OCI-LY1 (cell line): ENCODE data around the gene ACSM3.

Experiments
- H2AFZ ChIP-seq: fragments of 200-600 bp; sonication (generic), shearing (Covaris generic); 2 replicates; pipeline ENCODE4 v1.6.0; 2014; ENCODE audit warnings: antibody characterized with exemption, mild to moderate bottlenecking, low read length
- H3F3A ChIP-seq: fragments of 200-600 bp; sonication (generic), shearing (Covaris generic); 2 replicates; pipeline ENCODE4 v1.6.0; 2014; ENCODE audit warnings: mild to moderate bottlenecking, antibody characterized with exemption, low read length, moderate library complexity; ENCODE audit not compliant: insufficient read depth
- H3K27ac ChIP-seq: fragments of 200-600 bp; sonication (generic); 2 replicates; pipeline ENCODE4 v1.5.1; 2014; ENCODE audit warnings: low read length, mixed run types, mild to moderate bottlenecking, low read depth; ENCODE audit not compliant: poor library complexity, severe bottlenecking
- H3K27me3 ChIP-seq: fragments of 200-600 bp; sonication (generic); 2 replicates; pipeline ENCODE4 v1.6.0; 2014; ENCODE audit warnings: antibody characterized with exemption, mild to moderate bottlenecking, low read length, moderate library complexity; ENCODE audit not compliant: insufficient read depth
- H3K36me3 ChIP-seq: fragments of 200-600 bp; sonication (generic); 2 replicates; pipeline ENCODE4 v1.6.1; 2014; ENCODE audit warnings: mild to moderate bottlenecking, antibody characterized with exemption, low read length, moderate library complexity, mixed read lengths; ENCODE audit not compliant: insufficient read depth
- H3K4me1 ChIP-seq: fragments of 200-600 bp; sonication (generic); 2 replicates; pipeline ENCODE4 v1.5.1; 2014; ENCODE audit warnings: mild to moderate bottlenecking, low read length, moderate library complexity; ENCODE audit not compliant: insufficient read depth, severe bottlenecking
- H3K4me2 ChIP-seq: fragments of 200-600 bp; sonication (generic), shearing (Covaris generic); 2 replicates; pipeline ENCODE4 v1.6.1; 2014; ENCODE audit warnings: low read length
- H3K4me3 ChIP-seq: fragments of 200-600 bp; sonication (generic); 2 replicates; pipeline ENCODE4 v1.5.1; 2014; ENCODE audit warnings: low read length, low read depth, mild to moderate bottlenecking, mixed read lengths; ENCODE audit not compliant: poor library complexity, severe bottlenecking
- H3K79me2 ChIP-seq: fragments of 200-600 bp; shearing (Covaris generic); 2 replicates; pipeline ENCODE4 v1.6.1; 2016; ENCODE audit warnings: mixed run types, low read length, mixed read lengths; ENCODE audit not compliant: insufficient read depth
- H3K9ac ChIP-seq: fragments of 200-600 bp; sonication (generic), shearing (Covaris generic); 2 replicates; pipeline ENCODE4 v1.6.1; 2014; ENCODE audit warnings: mild to moderate bottlenecking, low read length, mixed read lengths
- H3K9me2 ChIP-seq: fragments of 200-600 bp; sonication (generic), shearing (Covaris generic); 2 replicates; pipeline ENCODE4 v1.6.1; 2014; ENCODE audit warnings: low read depth, mild to moderate bottlenecking, low read length, mixed read lengths
- H3K9me3 ChIP-seq: fragments of 200-600 bp; shearing (Covaris generic); 2 replicates; pipeline ENCODE4 v1.6.1; 2014; ENCODE audit warnings: low read length, mixed read lengths
- H4K20me1 ChIP-seq: fragments of 200-600 bp; sonication (generic), shearing (Covaris generic); 2 replicates; pipeline ENCODE4 v1.6.0; 2016; ENCODE audit warnings: mild to moderate bottlenecking, low read length; ENCODE audit not compliant: insufficient read depth
- CTCF ChIP-seq: fragments of 200-600 bp; sonication (generic), shearing (Covaris generic); IDR thresholded peaks from 2 replicates; pipeline ENCODE4 v1.5.1; 2017; ENCODE audit warnings: mild to moderate bottlenecking, antibody characterized with exemption, low read length, moderate library complexity, mixed read lengths
- EZH2 ChIP-seq: fragments of 200-600 bp; sonication (generic), shearing (Covaris generic); IDR thresholded peaks from 2 replicates; pipeline ENCODE4 v1.8.0; 2017; ENCODE audit warnings: borderline replicate concordance, mixed run types, mild to moderate bottlenecking, antibody characterized with exemption, low read length, moderate library complexity, mixed read lengths

The ACSM3 gene

GRCh38 chr16:20743591-20743990 is 20.2 kb upstream of the ACSM3 start:
- Histone ChIP-seq H2AFZ (no peak overlapping the region), H3K4me3 (no peak overlapping the region), H3K9ac (no peak overlapping the region), H3K9me2 (no peaks in the 10 kb centered on the region), H4K20me1 (peaks cover 3% of the 10 kb centered on the region), H3K9me3 (peaks cover 11% of the 10 kb centered on the region), H3K36me3 (peaks cover 4% of the 10 kb centered on the region; the same call in 1 of the 2 replicates), H3K27ac (no peak overlapping the region), H3F3A (no peaks in the 10 kb centered on the region), H3K79me2 (peaks cover 13% of the 10 kb centered on the region), H3K4me1 (peaks cover 13% of the 10 kb centered on the region), H3K27me3 (no peaks in the 10 kb centered on the region), H3K4me2 (no peak overlapping the region)
- no peak for TF ChIP-seq EZH2
- TF ChIP-seq CTCF = no peak

- TF ChIP-seq EZH2 = no peak
- TF ChIP-seq CTCF = no peak
- H3K4me1 ChIP-seq = peaks cover 10% of the 10 kb centered on the region
- no peaks in the 10 kb centered on the region for H3F3A ChIP-seq
- no peak overlapping the region for H3K27ac ChIP-seq
- peaks cover 3% of the 10 kb centered on the region for H4K20me1 ChIP-seq
- H3K9me3 ChIP-seq = peaks cover 11% of the 10 kb centered on the region
- no peak overlapping the region for H3K4me2 ChIP-seq
- no peak overlapping the region for H3K4me3 ChIP-seq
- no peaks in the 10 kb centered on the region for H3K9me2 ChIP-seq
- H3K9ac ChIP-seq = no peak overlapping the region
- no peaks in the 10 kb centered on the region for H3K36me3 ChIP-seq
- H3K79me2 ChIP-seq = peaks cover 11% of the 10 kb centered on the region
- H3K27me3 ChIP-seq = no peaks in the 10 kb centered on the region
- no peak overlapping the region for H2AFZ ChIP-seq
These were observed 18.8 kb upstream of the ACSM3 start for GRCh38 chr16:20744922-20745440.

GRCh38 chr16:20746461-20746860 is 17.4 kb upstream of the ACSM3 start:
- TF ChIP-seq CTCF = no peak
- TF ChIP-seq EZH2 = no peak
- Histone ChIP-seq H3K9me3 (peaks cover 11% of the 10 kb centered on the region), H3K9me2 (no peaks in the 10 kb centered on the region), H3K36me3 (no peaks in the 10 kb centered on the region), H4K20me1 (no peaks in the 10 kb centered on the region), H3F3A (no peaks in the 10 kb centered on the region), H3K27me3 (no peaks in the 10 kb centered on the region), H3K79me2 (no peaks in the 10 kb centered on the region), H3K4me2 (no peak overlapping the region), H3K4me3 (no peak overlapping the region), H3K27ac (no peak overlapping the region), H2AFZ (no peak overlapping the region), H3K9ac (no peak overlapping the region), H3K4me1 (no peaks in the 10 kb centered on the region)
